ENCODE data around the gene C9. TPM values are rescaled to one million over a fixed set of nuclear protein-coding genes. Genes with fewer than 3 reads are reported as not detected.
"Not testable (repeated sequence)": the region's sequence is repeated elsewhere in the genome, so short reads cannot be mapped to it uniquely, and the experiment has no call there.

C9 gene
- total RNA-seq, 1 donor from 2014 or later: 0.12 TPM

DNA sequence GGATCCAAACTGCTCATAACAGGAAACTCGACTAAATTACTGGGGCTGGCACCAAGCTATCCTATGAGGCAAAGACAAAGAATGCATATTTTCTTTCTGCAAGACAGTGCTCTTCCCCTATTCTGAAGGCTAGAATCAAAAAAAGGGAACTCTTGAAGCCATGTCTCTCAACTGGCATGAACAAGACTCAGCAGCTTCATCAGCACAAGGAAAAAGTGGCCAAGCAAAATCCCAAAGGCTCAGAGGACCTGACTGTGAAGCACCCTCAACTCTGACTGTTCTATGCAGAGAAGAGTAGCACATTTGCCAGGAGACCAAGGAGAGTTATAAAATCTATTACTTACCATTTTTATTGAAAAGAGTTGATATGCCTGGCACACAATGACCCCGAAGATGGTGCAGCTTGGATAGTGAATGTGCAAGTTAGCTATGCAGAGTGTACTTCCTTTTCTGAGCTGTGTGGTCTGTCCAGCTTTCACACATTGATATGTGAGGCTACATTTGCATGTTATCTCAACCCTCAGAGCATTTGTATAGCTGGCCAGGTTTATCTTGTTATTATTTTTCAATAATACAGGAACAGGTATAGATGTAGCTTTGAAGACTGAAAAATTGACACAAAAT lies 94.0 kb downstream of the C9 start:
- DNase-seq (ENCODE audit: extremely low read depth, low read depth, low spot score): no peak

DNA sequence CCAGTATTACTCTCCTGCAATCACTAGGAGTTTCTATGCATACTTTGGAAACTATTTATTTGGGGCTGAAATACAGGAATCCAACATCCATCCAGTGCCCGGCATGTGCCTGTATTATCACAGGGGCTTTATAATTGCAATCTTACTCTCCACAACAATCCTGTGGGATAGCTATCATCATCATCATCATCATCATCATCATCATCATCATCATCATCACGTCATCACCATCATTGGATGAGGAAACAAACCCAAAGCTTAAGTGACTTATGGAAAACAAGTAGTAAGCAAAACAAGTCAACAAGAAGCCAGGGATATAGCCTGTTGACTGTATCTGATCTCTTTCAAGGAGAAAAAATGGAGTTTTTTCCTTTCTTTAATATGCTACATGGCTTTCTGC lies 97.1 kb downstream of the C9 start:
- no peak for DNase-seq (ENCODE audit: extremely low read depth, low read depth, low spot score)

DNA sequence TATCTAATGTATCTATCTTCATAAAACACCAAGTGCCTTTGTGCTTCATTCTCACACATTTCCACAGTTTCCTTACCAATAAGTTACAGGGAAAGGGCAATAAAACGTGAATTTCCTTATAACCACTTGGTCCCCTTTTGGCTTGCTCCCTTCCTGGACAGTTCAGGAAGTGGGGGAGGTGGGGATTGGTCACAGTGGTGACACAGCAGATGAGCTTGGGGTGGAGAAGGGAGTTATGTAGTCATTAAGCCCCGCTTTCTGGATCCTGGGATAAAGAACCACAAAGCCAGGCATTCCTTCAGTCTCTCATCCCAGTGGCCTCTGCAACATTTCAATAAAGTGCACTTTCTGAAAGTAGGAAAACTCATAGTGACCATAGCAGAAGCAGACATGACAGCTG lies 97.9 kb downstream of the C9 start:
- DNase-seq (ENCODE audit: extremely low read depth, low read depth, low spot score): no peak

DNA sequence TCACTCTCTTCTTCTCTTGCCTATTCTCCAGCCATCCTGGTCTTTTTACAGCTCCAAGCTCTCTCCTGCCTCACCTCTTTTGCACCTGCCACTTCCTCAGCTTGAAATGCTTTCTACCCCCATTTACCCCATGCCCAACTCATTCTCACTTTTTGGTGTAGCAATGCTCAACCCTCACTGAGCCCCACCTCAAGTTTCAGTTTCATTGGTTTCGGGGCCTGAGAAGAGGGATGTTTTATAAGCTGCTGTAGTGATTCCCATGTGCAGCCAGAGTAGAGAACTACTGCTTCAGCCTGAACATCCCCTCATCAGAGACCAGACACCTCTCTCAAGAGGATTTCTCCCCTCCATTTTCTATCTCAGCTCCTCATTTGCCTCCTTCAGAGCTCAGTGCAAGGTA lies 99.8 kb downstream of the C9 start:
- DNase-seq (ENCODE audit: extremely low read depth, low read depth, low spot score): no peak

DNA sequence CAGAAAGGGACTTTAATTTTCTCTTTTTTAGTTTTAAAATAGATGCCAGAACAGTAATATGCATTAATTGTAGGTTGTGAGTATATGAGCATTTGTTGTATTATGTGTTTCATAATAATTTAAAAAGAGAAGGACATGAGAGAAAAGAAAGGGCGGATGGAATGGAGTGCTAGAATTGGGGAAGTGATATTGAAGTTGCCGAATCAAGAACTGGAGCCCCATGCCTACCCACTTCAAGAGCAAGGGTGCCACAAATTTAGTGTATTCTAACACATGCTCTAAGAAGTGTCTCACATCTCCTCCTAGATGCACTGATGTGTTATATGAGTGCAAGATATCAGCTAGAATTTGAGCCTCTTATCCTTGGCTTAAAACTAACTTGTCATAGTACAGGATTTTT lies 101.3 kb downstream of the C9 start:
- DNase-seq (ENCODE audit: extremely low read depth, low read depth, low spot score): no peak

DNA sequence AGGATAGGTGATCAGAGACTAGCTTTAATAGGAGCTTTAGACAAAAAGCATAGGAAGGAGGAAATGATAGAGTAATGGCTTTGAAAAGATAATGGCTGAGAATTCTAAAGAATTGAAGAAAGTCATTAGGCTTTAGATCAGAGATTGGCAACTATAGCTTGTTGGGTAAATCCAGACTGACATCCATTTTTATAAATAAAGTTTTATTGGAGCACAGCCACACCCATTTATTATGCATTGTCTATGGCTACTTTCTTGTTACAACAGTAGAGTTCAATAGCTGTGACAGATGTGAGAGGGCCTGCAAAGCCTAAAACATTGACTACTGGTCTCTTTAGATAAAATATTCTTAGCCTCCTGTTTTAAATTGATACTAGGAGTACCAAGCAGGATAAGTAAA lies 104.2 kb downstream of the C9 start:
- DNase-seq (ENCODE audit: extremely low read depth, low read depth, low spot score): no peak

DNA sequence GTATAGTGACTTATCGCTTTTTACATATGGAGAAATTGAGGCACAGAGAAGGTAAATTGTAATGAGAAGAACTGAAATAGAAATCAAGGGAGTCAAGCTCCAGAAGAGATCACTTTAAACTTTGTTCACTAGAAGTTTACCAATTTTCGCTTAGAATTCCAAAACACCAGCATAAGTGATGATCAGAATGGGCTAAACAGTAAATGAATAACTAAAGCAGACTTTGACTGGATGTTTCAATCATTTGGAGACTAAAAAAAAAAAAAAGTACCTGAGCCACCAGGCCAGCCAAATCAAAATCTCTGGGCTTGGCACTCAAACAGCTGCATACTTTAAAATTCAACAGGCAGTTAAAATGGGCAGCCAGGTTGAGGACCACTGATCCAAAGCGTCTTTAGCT lies 106.7 kb downstream of the C9 start:
- DNase-seq (ENCODE audit: extremely low read depth, low read depth, low spot score): no peak

DNA sequence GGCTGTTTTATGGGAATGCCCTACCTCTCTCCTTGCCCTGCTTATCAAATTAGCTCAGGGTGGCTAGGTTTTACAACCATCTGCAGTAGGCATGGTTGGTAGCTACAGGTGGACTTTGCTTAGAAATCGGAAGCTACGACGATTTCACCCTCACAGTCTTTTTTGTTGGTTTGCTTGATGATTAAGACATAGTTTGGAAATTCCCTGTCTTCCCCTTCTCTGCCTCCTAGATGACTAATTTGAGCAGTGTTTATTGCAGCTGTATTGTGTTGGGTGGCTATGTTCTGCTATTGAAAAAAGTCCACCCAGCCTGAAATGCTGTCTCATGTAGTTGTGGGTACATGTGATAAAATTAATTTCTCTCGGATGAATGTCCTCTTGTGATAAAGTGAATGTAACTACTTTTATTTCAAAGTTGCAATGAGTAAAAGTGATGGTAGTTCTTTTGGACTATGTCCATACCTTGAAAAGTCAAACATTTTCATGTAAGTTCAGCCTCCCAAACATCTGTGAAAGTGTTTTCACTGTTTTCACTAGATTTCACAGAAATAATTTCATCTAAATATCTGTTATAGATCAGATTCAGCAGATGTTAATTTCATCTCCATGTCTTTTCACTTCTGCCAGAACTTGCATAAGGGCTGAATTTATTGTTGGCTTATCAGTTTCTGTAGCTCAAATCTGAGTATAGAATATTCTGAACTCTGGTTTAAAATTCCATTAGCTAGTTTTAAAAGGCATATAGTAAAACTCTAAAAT lies 107.6 kb downstream of the C9 start:
- DNase-seq (ENCODE audit: extremely low read depth, low read depth, low spot score): no peak

DNA sequence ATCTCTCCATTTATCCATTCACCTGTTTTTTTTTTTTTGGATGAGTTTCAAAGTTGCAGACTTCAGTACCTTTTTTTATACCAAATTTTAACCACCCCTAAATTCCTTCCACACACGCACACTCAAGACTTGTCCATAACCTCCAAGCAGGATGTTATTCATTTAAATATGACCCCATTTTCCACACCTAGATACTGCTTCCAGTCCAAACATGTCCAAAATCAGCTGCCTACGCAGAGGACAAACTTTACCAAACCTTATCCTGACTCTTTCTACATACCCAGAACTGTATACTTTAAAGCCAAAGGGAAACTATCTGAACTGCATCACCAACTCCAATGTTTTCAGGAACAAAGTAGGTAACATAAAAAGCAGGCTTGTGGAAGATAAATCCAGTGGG lies 108.9 kb downstream of the C9 start:
- no peak for DNase-seq (ENCODE audit: extremely low read depth, low read depth, low spot score)

DNA sequence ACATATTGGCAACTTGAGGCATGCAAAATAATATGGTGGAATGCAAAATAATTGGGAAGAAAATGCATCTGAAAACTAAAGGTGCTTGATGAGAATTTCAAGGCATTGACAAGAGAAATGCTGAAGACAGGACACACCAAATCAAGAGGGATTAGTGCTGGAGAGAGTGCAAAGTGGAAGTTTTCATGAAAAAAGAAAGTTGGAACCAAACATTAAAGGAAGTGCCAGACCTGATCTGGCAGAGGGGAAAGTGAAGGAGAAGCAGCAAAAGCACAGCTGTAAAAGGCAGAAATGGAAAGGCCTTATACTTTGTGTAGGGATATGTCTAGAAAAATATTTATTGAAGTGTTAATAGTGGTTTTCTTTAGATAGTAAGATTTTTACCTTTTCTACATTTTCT lies 109.6 kb downstream of the C9 start:
- DNase-seq (ENCODE audit: extremely low read depth, low read depth, low spot score): no peak

DNA sequence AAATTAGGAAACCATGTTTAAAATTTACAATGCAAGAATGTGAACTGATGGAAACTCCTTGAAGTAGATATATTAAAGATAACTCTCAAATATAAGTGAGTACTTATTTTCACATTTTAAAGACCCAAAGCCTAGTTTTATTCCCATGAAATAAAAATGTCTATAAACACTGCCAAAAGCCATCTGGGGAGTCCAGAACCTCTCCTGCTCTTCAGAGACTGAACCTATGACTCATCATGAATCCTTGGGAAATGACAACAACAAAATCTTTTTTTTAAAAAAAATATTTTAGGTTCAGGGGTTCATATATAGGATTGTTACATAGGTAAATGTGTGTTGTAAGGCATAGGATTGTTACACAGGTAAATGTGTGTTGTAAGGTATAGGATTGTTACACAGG lies 111.1 kb downstream of the C9 start:
- no peak for DNase-seq (ENCODE audit: extremely low read depth, low read depth, low spot score)

DNA sequence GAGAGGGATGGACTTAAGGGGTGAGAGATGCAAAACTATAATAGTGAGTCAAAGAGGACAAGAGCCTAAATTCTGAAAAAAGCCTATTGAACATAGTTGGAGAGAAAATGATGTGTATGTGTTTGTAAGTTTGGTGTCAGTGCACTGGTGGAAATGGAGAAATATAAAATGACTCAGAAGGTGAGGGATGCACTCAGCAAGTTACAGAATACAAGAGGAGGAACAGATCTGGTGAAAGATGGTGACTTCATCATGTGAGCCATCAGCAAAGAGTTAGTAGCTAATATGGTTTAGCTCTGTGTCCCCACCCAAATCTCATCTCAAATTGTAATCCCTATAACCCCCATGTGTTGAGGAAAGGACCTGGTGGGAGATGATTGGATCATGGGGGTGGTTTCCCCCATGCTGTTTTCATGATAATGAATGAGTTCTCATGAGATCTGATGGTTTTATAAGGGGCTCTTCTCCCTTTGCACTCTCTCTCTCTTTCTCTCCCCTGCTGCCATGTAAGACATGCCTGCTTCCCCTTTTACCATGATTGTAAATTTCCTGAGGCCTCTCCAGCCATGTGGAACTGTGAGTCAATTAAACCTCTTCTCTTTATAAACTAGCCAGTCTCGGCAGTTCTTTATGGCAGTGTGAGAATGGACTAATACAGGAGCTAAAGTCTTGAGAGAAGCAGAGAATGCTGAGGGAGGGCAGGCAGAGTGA lies 114.6 kb downstream of the C9 start:
- DNase-seq (ENCODE audit: extremely low read depth, low read depth, low spot score): no peak

DNA sequence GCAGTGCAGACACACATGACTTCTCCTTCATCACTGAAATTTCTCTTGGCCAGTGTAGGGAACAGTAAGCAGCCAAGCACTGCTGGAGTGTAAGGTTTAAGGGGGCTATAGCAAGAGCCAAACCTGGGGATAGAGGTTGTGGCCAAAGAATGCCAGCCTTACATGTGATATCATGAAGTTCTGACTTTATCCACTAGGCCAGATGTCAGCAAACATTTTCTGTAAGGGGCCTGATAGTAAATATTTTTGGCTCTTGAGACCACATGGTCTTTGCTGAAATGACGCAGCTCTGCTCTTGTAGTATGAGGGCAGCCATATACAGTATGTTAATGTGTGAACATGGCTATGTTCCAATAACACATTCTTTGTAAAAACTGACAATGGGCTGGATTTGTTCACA lies 115.2 kb downstream of the C9 start:
- no peak for DNase-seq (ENCODE audit: extremely low read depth, low read depth, low spot score)

DNA sequence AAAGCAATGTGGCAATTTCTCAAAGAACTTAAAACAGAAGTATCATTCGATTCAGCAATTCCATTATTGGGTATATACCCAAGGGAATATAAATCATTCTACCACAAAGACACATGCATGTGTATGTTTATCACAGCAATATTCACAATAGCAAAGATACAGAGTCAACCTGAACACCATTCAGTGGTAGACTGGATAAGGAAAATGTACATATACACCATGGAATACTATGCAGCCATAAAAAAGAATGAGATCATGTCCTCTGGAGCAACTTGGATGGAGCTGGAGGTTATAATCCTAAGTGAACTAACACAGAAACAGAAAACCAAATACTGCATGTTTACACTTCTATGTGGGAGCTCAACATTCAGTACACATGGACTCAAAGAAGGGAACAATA lies 123.5 kb downstream of the C9 start:
- no peak for DNase-seq (ENCODE audit: extremely low read depth, low read depth, low spot score)

DNA sequence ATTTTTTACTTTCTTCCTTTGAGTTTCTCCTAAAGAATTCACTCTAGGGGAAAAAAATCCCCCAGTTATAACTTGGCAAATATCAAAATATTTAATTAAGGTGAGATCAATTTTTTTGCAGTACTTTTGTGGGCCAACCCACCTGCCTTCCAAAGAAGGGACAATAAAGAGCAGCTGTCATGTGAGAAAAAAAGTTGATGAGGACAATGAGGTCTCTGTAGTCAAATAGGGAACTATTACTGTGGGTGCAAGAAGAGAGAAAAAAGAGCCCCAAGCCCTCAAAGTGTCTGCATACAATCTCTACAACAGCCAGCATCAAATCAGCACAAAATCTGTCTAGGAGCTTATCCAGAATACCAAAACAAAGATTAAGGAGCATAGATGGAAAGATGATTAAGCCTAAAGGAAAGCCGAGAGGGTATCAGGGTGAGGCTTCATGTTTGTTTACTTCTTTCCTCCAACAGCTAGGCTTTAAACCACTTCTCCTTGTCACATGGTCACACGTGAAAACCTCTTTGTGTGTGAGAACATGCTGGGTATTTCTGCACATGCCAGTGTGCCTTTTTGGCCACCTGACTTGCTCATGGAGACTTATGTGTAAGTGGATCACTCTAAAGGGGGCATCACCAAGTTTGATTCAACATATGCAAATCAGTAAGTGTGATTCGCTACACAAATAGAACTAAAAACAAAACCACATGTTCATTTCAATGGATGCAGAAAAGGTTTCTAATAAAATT lies 125.8 kb downstream of the C9 start:
- no peak for DNase-seq (ENCODE audit: extremely low read depth, low read depth, low spot score)

DNA sequence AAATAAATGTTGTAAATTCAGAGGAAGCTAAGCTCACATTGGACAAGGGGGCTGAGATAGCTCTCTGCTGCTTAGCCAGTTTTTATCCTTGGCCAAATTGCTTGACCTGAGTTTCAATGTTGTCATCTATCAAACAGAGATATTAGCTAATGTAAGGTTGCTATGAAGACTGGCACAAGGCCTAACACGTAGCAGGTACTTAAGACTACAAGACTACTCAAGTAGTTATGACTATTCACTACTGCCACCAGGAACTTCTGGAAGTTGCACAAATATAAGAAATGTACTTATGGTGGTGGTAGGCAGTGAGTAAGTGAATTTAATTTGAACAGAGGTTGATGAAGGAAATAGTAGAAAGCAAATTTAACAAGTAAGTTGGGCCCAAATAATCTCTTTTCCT lies 127.6 kb downstream of the C9 start:
- DNase-seq (ENCODE audit: extremely low read depth, low read depth, low spot score): no peak

DNA sequence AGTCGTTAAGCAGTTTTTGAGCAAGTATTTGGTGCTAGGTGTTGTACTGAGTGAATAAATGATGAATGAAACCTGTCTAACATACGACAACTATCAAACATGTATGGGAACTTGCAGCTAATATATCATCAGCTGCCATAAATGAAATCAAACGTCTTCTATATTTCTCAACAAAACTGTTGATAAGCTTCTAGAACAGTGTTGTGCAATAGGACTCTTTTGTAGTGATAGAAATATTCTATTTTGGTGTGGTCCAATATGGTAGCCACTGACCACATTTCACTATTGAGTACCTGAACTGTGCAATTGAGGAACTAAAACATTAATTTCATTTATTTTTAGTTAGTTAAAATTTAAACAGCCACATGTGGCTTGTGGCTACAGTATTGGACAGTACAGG lies 128.6 kb downstream of the C9 start:
- DNase-seq (ENCODE audit: extremely low read depth, low read depth, low spot score): no peak

DNA sequence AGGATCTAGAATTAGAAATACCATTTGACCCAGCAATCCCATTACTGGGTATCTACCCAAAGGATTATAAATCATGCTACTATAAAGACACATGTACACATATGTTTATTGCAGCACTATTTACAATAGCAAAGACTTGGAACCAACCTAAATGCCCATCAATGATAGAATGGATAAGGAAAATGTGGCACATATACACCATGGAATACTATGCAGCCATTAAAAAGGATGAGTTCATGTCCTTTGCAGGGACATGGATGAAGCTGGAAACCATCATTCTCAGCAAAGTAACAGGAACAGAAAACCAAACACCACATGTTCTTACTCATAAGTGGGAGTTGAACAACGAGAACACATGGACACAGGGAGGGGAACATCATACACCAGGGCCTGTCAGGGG lies 129.8 kb downstream of the C9 start:
- not testable (repeated sequence) for DNase-seq (ENCODE audit: extremely low read depth, low read depth, low spot score)
